GM12878 (cell line): ENCODE data around the gene SPHK1. TPM values are rescaled to one million over a fixed set of nuclear protein-coding genes. Genes with fewer than 3 reads are reported as not detected.
"Not testable (repeated sequence)": the region's sequence is repeated elsewhere in the genome, so short reads cannot be mapped to it uniquely, and the experiment has no call there.

Source experiments
- ATAC-seq: fragments of 200-7000 bp; cut with Tn5 transposase; 3 replicates; pipeline ENCODE4 v1.9.1; 2020; ENCODE audit warnings: mild to moderate bottlenecking, moderate library complexity
- BruUV-seq: library from RNA; stranded (reverse); fragments of 400-500 nt; replicated peaks from 2 replicates; lab custom pipeline; 2021; lab: Mats Ljungman, UMichigan
- CTCF ChIA-PET: fragments of 300-600 bp; sonication (Branson Sonifier 250); formaldehyde crosslinking; extraction: SDS; loops from one replicate; lab custom pipeline; 2021; ENCODE audit warnings: inconsistent platforms; lab: Yijun Ruan, JAX
- POLR2A ChIA-PET: fragments of 350-600 bp; formaldehyde crosslinking; extraction: SDS; loops from one replicate; lab custom pipeline; 2021; ENCODE audit warnings: inconsistent platforms; lab: Charles Lee
- RAD21 ChIA-PET: fragments of 300-600 bp; sonication (Branson Sonifier 250); formaldehyde crosslinking; loops from one replicate; lab custom pipeline; 2023; ENCODE audit warnings: antibody characterized with exemption; ENCODE audit not compliant: unreplicated experiment; lab: Charles Lee
- SMC1A ChIA-PET: fragments of 300-600 bp; sonication (Branson Sonifier 250); formaldehyde crosslinking; loops from one replicate; lab custom pipeline; 2023; ENCODE audit not compliant: unreplicated experiment, uncharacterized antibody; lab: Charles Lee
- DNase-seq: peaks from one replicate; pipeline ENCODE4 v3.0.0-alpha.2; 2011; ENCODE audit warnings: low read depth, low spot score
- FAIRE-seq: peaks from 3 replicates; lab custom pipeline; 2011; peaks lifted over from hg19 to GRCh38; lab: Jason Lieb, UNC
- H2AFZ ChIP-seq: 2 replicates; pipeline ENCODE4 v1.6.0; 2011; ENCODE audit warnings: low read depth, low read length, control low read depth; ENCODE audit not compliant: control insufficient read depth
- H3K27ac ChIP-seq: 2 replicates; pipeline ENCODE4 v1.5.1; 2011; ENCODE audit warnings: control low read depth; ENCODE audit not compliant: control insufficient read depth, insufficient read depth
- H3K27me3 ChIP-seq, 2 experiments: replicated peaks in 1 of 2; 2 replicates each; pipeline versions ENCODE4 v1.6.0 to v1.6.1; 2011; ENCODE audit warnings: low read length in 1 of 2; ENCODE audit not compliant: control insufficient read depth in 2 of 2, insufficient read depth in 2 of 2
- H3K36me3 ChIP-seq, 2 experiments: 2 replicates each; pipeline ENCODE4 v1.5.1; 2011; ENCODE audit warnings: low read length in 1 of 2; ENCODE audit not compliant: control insufficient read depth in 2 of 2, insufficient read depth in 2 of 2
- H3K4me1 ChIP-seq: 2 replicates; pipeline ENCODE4 v1.6.1; 2011; ENCODE audit warnings: mild to moderate bottlenecking, low read length, moderate library complexity, mixed read lengths; ENCODE audit not compliant: control insufficient read depth, insufficient read depth
- H3K4me2 ChIP-seq: 2 replicates; pipeline ENCODE4 v1.6.0; 2011; ENCODE audit warnings: control low read depth; ENCODE audit not compliant: control insufficient read depth, insufficient read depth
- H3K4me3 ChIP-seq: fragments of 200-600 bp; sonication (generic); 2 replicates; pipeline ENCODE4 v1.5.1; 2016
- H3K79me2 ChIP-seq: 2 replicates; pipeline ENCODE4 v1.6.0; 2011; ENCODE audit warnings: low read length; ENCODE audit not compliant: control insufficient read depth, insufficient read depth
- H3K9ac ChIP-seq: 2 replicates; pipeline ENCODE4 v1.8.0; 2011; ENCODE audit warnings: low read length, control low read depth, mixed read lengths; ENCODE audit not compliant: control insufficient read depth, insufficient read depth
- H3K9me3 ChIP-seq: replicated peaks from 3 replicates; pipeline ENCODE4 v1.5.1; 2011; ENCODE audit warnings: mild to moderate bottlenecking, low read length; ENCODE audit not compliant: control insufficient read depth, insufficient read depth
- H4K20me1 ChIP-seq: 2 replicates; pipeline ENCODE4 v1.6.0; 2011; ENCODE audit not compliant: control insufficient read depth, insufficient read depth
- CEBPB ChIP-seq, 2 experiments: fragments of 150-350 bp in 1 of 2; IDR thresholded peaks; 2 replicates each; pipeline ENCODE4 v1.6.1; 2012 to 2014; ENCODE audit warnings: low read depth in 2 of 2, low read length in 2 of 2, borderline replicate concordance in 1 of 2, inconsistent platforms in 1 of 2
- ESRRA ChIP-seq: IDR thresholded peaks from 2 replicates; pipeline ENCODE4 v1.6.1; 2012; ENCODE audit warnings: mild to moderate bottlenecking, low read length, improper control_type of control experiment
- ETV6 ChIP-seq, 2 experiments: fragments of 450-650 bp in 1 of 2; IDR thresholded peaks in 1 of 2; conservative IDR thresholded peaks in 1 of 2; 2 replicates each; pipeline ENCODE4 v1.6.1; 2014; ENCODE audit warnings: antibody characterized with exemption in 1 of 2, borderline replicate concordance in 1 of 2, low read depth in 1 of 2, mild to moderate bottlenecking in 1 of 2, moderate library complexity in 1 of 2
- HCFC1 ChIP-seq: fragments of 150-350 bp; IDR thresholded peaks from 2 replicates; pipeline ENCODE4 v1.6.1; 2014; ENCODE audit warnings: low read length
- HDGF ChIP-seq: fragments of 450-650 bp; IDR thresholded peaks from 2 replicates; pipeline ENCODE4 v1.6.1; 2016; ENCODE audit warnings: antibody characterized with exemption
- IRF4 ChIP-seq: IDR thresholded peaks from 2 replicates; pipeline ENCODE4 v1.6.1; 2011; ENCODE audit warnings: low read depth, low read length
- MTA2 ChIP-seq: fragments of 450-650 bp; IDR thresholded peaks from 2 replicates; pipeline ENCODE4 v1.6.1; 2016; ENCODE audit warnings: low read depth, mild to moderate bottlenecking, moderate library complexity
- NR2F1 ChIP-seq: fragments of 450-650 bp; conservative IDR thresholded peaks from 2 replicates; pipeline ENCODE4 v1.6.1; 2017; ENCODE audit warnings: mild to moderate bottlenecking
- RUNX3 ChIP-seq: IDR thresholded peaks from 2 replicates; pipeline ENCODE4 v1.6.1; 2012; ENCODE audit warnings: low read length, inconsistent platforms
- ZBED1 ChIP-seq: IDR thresholded peaks from 2 replicates; pipeline ENCODE4 v1.6.1; 2016; ENCODE audit warnings: borderline replicate concordance
- WGBS: methylation state at CpG from one replicate; pipeline ENCODE4 v1.1.6; 2016; ENCODE audit warnings: low lambda C conversion rate; ENCODE audit not compliant: insufficient replicate concordance, insufficient coverage; ENCODE audit errors: missing lambda C conversion rate; 5-methylcytosine and 5-hydroxymethylcytosine counted together
- in situ Hi-C: fragments of 300-500 bp; cut with MboI; formaldehyde crosslinking; loops from 9 replicates; pipeline ENCODE4 v1.14.3; 2018; ENCODE audit warnings: mixed read lengths
- intact Hi-C: fragments of 100-400 bp; cut with micrococcal nuclease; formaldehyde crosslinking; loops from one replicate; pipeline ENCODE4 v1.14.2; 2022; ENCODE audit not compliant: unreplicated experiment
- polyA plus RNA-seq, 11 experiments: library from polyadenylated mRNA; depleted of rRNA in 4 of 11; unstranded in 6 of 11; stranded (reverse) in 5 of 11; fragments of >200 nt; fragmentation: Nextera tagmentation in 4 of 11; fragmentation: Illumina TruSeq in 1 of 11; extraction: Ambion mirVana in 4 of 11; extraction: Trizol in 1 of 11; gene quantifications; 1 replicate in 1 of 11; 2 replicates in 10 of 11; pipeline versions ENCODE4 v1.2.1 to v1.2.3, GENCODE V29; 2011 to 2016; ENCODE audit warnings: inconsistent platforms in 2 of 11, missing spikeins in 2 of 11, low read depth in 1 of 11
- total RNA-seq, 4 experiments: library from RNA; depleted of rRNA in 3 of 4; stranded (reverse); fragments of >200 nt in 3 of 4; fragmentation: Illumina TruSeq in 1 of 4; extraction: Trizol in 1 of 4; gene quantifications; 2 replicates each; pipeline versions ENCODE4 v1.2.1 to v1.2.3, GENCODE V29; 2013 to 2021
- TF ChIP-seq, protein P1 (sequence below): IDR thresholded peaks from 2 replicates; pipeline ENCODE4 v1.6.1; 2012; ENCODE audit warnings: low read depth, low read length, improper control_type of control experiment
- TF ChIP-seq, protein P2 (sequence below): fragments of 450-650 bp; IDR thresholded peaks from 2 replicates; pipeline ENCODE4 v1.6.1; 2017; ENCODE audit warnings: low read depth, mild to moderate bottlenecking, moderate library complexity

SPHK1 gene
- total and polyA plus RNA-seq, 10 of the 15 experiments (the other 5 are each of a cell fraction or from before 2014, with no cell fraction given), result 0.09 to 1.1 (median 0.36) TPM; not detected in 2

DNA sequence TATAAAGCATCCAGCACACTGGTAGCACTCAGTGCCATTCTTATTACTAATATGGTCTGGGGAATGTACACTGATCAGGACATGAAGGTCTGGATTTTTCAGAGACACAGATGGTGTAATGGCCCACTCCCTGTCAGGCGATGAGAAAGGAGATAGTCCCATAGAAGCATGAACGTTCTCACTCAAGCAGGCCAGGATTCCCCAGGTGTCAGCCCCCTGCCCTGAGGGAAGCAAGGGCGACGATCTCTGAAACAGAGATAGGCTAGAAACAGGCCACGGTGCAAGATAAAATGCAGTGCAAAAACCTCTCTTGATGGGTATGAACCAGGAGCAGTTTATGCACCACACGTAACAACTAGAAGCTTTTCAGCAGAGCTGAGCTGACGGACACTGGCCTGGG, 41.3 kb upstream of the SPHK1 start (continued):
- TF ChIP-seq HCFC1, result no peak
- no peak for TF ChIP-seq ESRRA
- TF ChIP-seq, protein P1, sequence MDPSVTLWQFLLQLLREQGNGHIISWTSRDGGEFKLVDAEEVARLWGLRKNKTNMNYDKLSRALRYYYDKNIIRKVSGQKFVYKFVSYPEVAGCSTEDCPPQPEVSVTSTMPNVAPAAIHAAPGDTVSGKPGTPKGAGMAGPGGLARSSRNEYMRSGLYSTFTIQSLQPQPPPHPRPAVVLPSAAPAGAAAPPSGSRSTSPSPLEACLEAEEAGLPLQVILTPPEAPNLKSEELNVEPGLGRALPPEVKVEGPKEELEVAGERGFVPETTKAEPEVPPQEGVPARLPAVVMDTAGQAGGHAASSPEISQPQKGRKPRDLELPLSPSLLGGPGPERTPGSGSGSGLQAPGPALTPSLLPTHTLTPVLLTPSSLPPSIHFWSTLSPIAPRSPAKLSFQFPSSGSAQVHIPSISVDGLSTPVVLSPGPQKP, result no peak
- TF ChIP-seq ZBED1, result no peak
- TF ChIP-seq CEBPB (IDR thresholded peaks at IDR 0.05; ENCODE audit: borderline replicate concordance in 1 of 2, low read depth in 2 of 2, low read length in 2 of 2), result no peak
- TF ChIP-seq NR2F1, result no peak
- TF ChIP-seq IRF4, result no peak
- TF ChIP-seq MTA2, result no peak
- no peak for TF ChIP-seq ETV6 (conservative IDR thresholded peaks at IDR 0.05 in 1 of 2, IDR thresholded peaks at IDR 0.05 in 1 of 2; ENCODE audit: borderline replicate concordance in 1 of 2, low read depth in 1 of 2)
- no peak for TF ChIP-seq RUNX3
- TF ChIP-seq HDGF, result no peak

DNA sequence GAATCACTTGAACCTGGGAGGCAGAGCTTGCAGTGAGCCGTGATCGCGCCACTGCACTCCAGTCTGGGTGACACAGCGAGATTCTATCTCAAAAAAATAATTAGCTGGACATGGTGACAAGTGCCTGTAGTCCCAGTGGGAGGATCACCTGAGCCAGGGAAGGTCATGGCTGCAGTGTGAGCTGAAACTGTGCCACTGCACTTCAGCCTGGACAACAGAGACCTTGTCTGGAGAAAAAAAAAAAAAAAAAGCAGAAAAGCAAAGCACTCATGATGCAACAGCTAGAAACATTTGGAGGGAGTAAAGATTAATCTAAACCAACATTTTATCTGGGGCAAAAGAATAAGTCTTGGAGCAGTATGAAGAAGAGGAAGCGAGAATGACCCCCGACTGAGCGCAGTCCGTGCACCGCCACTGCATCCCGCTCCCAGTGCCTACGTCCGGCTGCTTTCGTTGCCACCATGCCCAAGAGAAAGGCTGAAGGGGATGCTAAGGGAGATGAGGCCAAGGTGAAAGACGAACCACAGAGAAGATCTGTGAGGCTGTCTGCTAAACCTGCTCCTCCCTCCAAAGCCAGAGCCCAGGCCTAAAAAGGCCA, 38.9 kb upstream of the SPHK1 start:
- Histone ChIP-seq H3K9ac (no peak overlapping the region), H3K9me3 (no peaks in the 10 kb centered on the region), H3K4me3 (no peak overlapping the region), H3K27ac (no peak overlapping the region), H3K27me3 (no peaks in the 10 kb centered on the region), H3K36me3 (peaks cover 2 to 9% of the 10 kb centered on the region in 2 experiments; a peak in 3 of 4 replicates), H3K79me2 (no peaks in the 10 kb centered on the region), H2AFZ (no peak overlapping the region), H3K4me1 (no peaks in the 10 kb centered on the region), H4K20me1 (no peaks in the 10 kb centered on the region), H3K4me2 (no peak overlapping the region)
- in situ Hi-C loops, result no loop called here
- BruUV-seq, result no TSS peak
- SMC1A ChIA-PET, result no interaction called here
- FAIRE-seq, result no peak
- no peak for ATAC-seq
- POLR2A ChIA-PET, result interaction anchor here (0.6 to 1.0 kb wide), 3 partner anchors 12 to 663 kb away, joined by 3 to 4 read pairs (median 3); no protein-coding TSS in a partner anchor
- DNase-seq, result no peak
- over 99% methylated on average over 14 of the region's 14 CpGs for WGBS
- RAD21 ChIA-PET, result no interaction called here
- TF ChIP-seq, protein P2, sequence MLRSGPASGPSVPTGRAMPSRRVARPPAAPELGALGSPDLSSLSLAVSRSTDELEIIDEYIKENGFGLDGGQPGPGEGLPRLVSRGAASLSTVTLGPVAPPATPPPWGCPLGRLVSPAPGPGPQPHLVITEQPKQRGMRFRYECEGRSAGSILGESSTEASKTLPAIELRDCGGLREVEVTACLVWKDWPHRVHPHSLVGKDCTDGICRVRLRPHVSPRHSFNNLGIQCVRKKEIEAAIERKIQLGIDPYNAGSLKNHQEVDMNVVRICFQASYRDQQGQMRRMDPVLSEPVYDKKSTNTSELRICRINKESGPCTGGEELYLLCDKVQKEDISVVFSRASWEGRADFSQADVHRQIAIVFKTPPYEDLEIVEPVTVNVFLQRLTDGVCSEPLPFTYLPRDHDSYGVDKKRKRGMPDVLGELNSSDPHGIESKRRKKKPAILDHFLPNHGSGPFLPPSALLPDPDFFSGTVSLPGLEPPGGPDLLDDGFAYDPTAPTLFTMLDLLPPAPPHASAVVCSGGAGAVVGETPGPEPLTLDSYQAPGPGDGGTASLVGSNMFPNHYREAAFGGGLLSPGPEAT, result no peak
- intact Hi-C loops, result no loop called here
- CTCF ChIA-PET, result no interaction called here

DNA sequence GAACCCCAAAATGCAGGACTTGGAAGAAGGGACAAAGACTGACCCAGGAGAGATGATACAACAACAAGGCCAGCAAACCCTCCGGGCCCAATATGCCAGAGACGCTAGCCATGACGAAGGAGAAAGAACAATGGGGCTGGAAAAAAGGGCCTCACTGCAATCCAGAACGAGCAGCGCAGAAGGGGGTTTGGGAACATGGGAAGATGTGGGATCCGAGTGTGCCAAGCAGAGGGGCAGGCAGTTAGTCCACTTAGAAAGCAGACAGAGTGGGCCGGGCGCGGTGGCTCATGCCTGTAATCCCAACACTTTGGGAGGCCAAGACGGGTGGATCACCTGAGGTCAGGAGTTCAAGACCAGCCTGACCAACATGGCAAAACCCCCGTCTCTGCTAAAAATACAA, 37.5 kb upstream of the SPHK1 start:
- RAD21 ChIA-PET, SMC1A ChIA-PET, H3K4me3 ChIP-seq, in situ Hi-C loops, DNase-seq, H4K20me1 ChIP-seq, H3K79me2 ChIP-seq, ATAC-seq, FAIRE-seq, H3K36me3 ChIP-seq, intact Hi-C loops, POLR2A ChIA-PET, H3K9ac ChIP-seq, H3K4me1 ChIP-seq, H3K9me3 ChIP-seq, BruUV-seq, CTCF ChIA-PET, H3K27ac ChIP-seq, H2AFZ ChIP-seq, H3K27me3 ChIP-seq, H3K4me2 ChIP-seq: not testable (repeated sequence)
- WGBS, result 97% methylated on average over 11 of the region's 11 CpGs
